Endothelial cell of umbilical vein (primary cell): ENCODE results near the gene PTOV1. TPM values are rescaled to one million over a fixed set of nuclear protein-coding genes. Genes with fewer than 3 reads are reported as not detected.
A peak's percentile ranks its signal among the peaks of the same experiment; 100 is the strongest.

ENCODE experiments used
- BruUV-seq: library from RNA; stranded (reverse); fragments of 400-500 nt; replicated peaks from 2 replicates; lab custom pipeline; 2021; lab: Mats Ljungman, UMichigan
- CTCF ChIA-PET: fragments of 300-600, 350-600 bp; sonication (Branson Sonifier 250); formaldehyde crosslinking; loops from one replicate; lab custom pipeline; 2021; ENCODE audit warnings: antibody characterized with exemption, inconsistent platforms; lab: Charles Lee
- POLR2A ChIA-PET: fragments of 300-600, 350-600 bp; sonication (Branson Sonifier 250); formaldehyde crosslinking; loops from one replicate; lab custom pipeline; 2021; ENCODE audit warnings: antibody characterized with exemption, inconsistent platforms; lab: Charles Lee
- DNase-seq: peaks from one replicate; pipeline ENCODE4 v3.0.0-alpha.2; 2011; ENCODE audit warnings: low read depth, low spot score
- FAIRE-seq: peaks from 2 replicates; lab custom pipeline; 2011; peaks lifted over from hg19 to GRCh38; lab: Jason Lieb, UNC
- H2AFZ ChIP-seq: 2 replicates; pipeline ENCODE4 v1.6.0; 2012; ENCODE audit warnings: low read depth, low read length, control low read depth, inconsistent platforms
- H3K27ac ChIP-seq: 2 replicates; pipeline ENCODE4 v1.5.1; 2011; ENCODE audit warnings: low read depth, mild to moderate bottlenecking, control low read depth, low read length, moderate library complexity; ENCODE audit not compliant: insufficient read depth
- H3K27me3 ChIP-seq, 2 experiments: 2 replicates each; pipeline versions ENCODE4 v1.6.0 to v1.6.1; 2011; ENCODE audit warnings: low read length in 2 of 2, mixed read lengths in 1 of 2; ENCODE audit not compliant: control insufficient read depth in 2 of 2, insufficient read depth in 2 of 2
- H3K36me3 ChIP-seq, 2 experiments: 2 replicates in 1 of 2; 3 replicates in 1 of 2; pipeline ENCODE4 v1.5.1; 2011; ENCODE audit warnings: low read length in 2 of 2, mild to moderate bottlenecking in 1 of 2, moderate library complexity in 1 of 2; ENCODE audit not compliant: control insufficient read depth in 2 of 2, insufficient read depth in 2 of 2; ENCODE audit errors: extremely low read depth in 1 of 2
- H3K4me1 ChIP-seq: 3 replicates; pipeline ENCODE4 v1.5.1; 2011; ENCODE audit warnings: mild to moderate bottlenecking, low read length; ENCODE audit not compliant: control insufficient read depth, insufficient read depth; ENCODE audit errors: extremely low read depth
- H3K4me2 ChIP-seq: 2 replicates; pipeline ENCODE4 v1.6.1; 2011; ENCODE audit warnings: low read length, control low read depth, mixed read lengths; ENCODE audit not compliant: insufficient read depth
- H3K4me3 ChIP-seq, 3 experiments: fragments of 200-600 bp in 1 of 3; sonication (generic), shearing (Covaris generic) in 1 of 3; replicated peaks in 1 of 3; 2 replicates each; pipeline ENCODE4 v1.5.1; 2011 to 2016; ENCODE audit warnings: control low read depth in 3 of 3, low read length in 3 of 3, mild to moderate bottlenecking in 2 of 3, inconsistent platforms in 1 of 3, low read depth in 1 of 3, moderate library complexity in 1 of 3; ENCODE audit not compliant: insufficient read depth in 1 of 3
- H3K79me2 ChIP-seq: 2 replicates; pipeline ENCODE4 v1.6.0; 2012; ENCODE audit warnings: low read length, inconsistent platforms; ENCODE audit not compliant: control insufficient read depth, insufficient read depth
- H3K9ac ChIP-seq: replicated peaks from 2 replicates; pipeline ENCODE3; 2011; ENCODE audit warnings: low read length, control low read depth; ENCODE audit not compliant: insufficient read depth; ENCODE audit errors: extremely low read depth
- H3K9me1 ChIP-seq: replicated peaks from 3 replicates; pipeline ENCODE4 v1.6.0; 2011; ENCODE audit warnings: mild to moderate bottlenecking, low read length; ENCODE audit not compliant: control insufficient read depth, insufficient read depth; ENCODE audit errors: extremely low read depth
- H3K9me3 ChIP-seq: replicated peaks from 2 replicates; pipeline ENCODE4 v1.5.1; 2012; ENCODE audit warnings: low read length, inconsistent platforms; ENCODE audit not compliant: control insufficient read depth, insufficient read depth
- H4K20me1 ChIP-seq: replicated peaks from 2 replicates; pipeline ENCODE3; 2011; ENCODE audit warnings: mild to moderate bottlenecking, low read length; ENCODE audit not compliant: control insufficient read depth, insufficient read depth; ENCODE audit errors: extremely low read depth
- EZH2 ChIP-seq: IDR thresholded peaks from 2 replicates; pipeline ENCODE4 v1.6.1; 2012; ENCODE audit warnings: borderline replicate concordance, low read depth, mild to moderate bottlenecking, moderate library complexity, low read length, inconsistent platforms; ENCODE audit not compliant: severe bottlenecking
- FOS ChIP-seq: IDR thresholded peaks from 2 replicates; pipeline ENCODE4 v1.6.1; 2011; ENCODE audit warnings: mild to moderate bottlenecking, low read length, moderate library complexity, borderline replicate concordance; ENCODE audit not compliant: insufficient read depth
- GATA2 ChIP-seq: IDR thresholded peaks from 2 replicates; pipeline ENCODE4 v1.7.0; 2011; ENCODE audit warnings: low read depth, mild to moderate bottlenecking, moderate library complexity, mixed read lengths, low read length; ENCODE audit not compliant: insufficient read length, insufficient read depth
- JUN ChIP-seq: IDR thresholded peaks from 2 replicates; pipeline ENCODE4 v1.6.1; 2011; ENCODE audit warnings: borderline replicate concordance, low read depth; ENCODE audit not compliant: insufficient read length, insufficient read depth
- MYC ChIP-seq: IDR thresholded peaks from one replicate; pipeline ENCODE4 v1.6.1; 2011; ENCODE audit warnings: mild to moderate bottlenecking, low read depth, low read length
- POLR2A ChIP-seq: IDR thresholded peaks from 2 replicates; pipeline ENCODE4 v1.6.1; 2012; ENCODE audit warnings: low read depth, mild to moderate bottlenecking, control low read depth, low read length
- POLR2AphosphoS5 ChIP-seq: IDR thresholded peaks from 2 replicates; pipeline ENCODE4 v1.6.1; 2012; ENCODE audit warnings: low read depth, mild to moderate bottlenecking, control low read depth, low read length, moderate library complexity; ENCODE audit not compliant: insufficient read depth
- dilution Hi-C: fragments of 300-500 bp; cut with MboI; formaldehyde crosslinking; loops from one replicate; pipeline ENCODE4 v1.15.0; 2019; ENCODE audit warnings: low sequenced_read_pairs; ENCODE audit not compliant: extremely low pct_ligation_motif_present
- intact Hi-C: fragments of 100-400 bp; cut with micrococcal nuclease; formaldehyde crosslinking; loops from one replicate; pipeline ENCODE4 v1.10.0; 2022
- polyA plus RNA-seq, 4 experiments: library from polyadenylated mRNA; depleted of rRNA in 3 of 4; stranded (reverse) in 3 of 4; unstranded in 1 of 4; fragments of >200 nt; gene quantifications; 2 replicates each; pipeline versions ENCODE4 v1.2.1 to v1.2.3, GENCODE V29; 2011 to 2012; ENCODE audit warnings: missing spikeins in 1 of 4
- total RNA-seq: library from RNA; stranded (reverse); gene quantifications from 2 replicates; pipeline ENCODE4 v1.2.3, GENCODE V29; 2021
- TF ChIP-seq, protein P1 (sequence below): IDR thresholded peaks from 2 replicates; pipeline ENCODE4 v1.6.1; 2011; ENCODE audit not compliant: insufficient read depth, insufficient read length
- TF ChIP-seq, protein P2 (sequence below), 2 donors: IDR thresholded peaks; 1 replicate in 1 of 2; 2 replicates in 1 of 2; pipeline ENCODE4 v1.5.1; 2011; ENCODE audit warnings: low read length in 2 of 2, mild to moderate bottlenecking in 2 of 2, moderate library complexity in 2 of 2, control low read depth in 1 of 2, inconsistent platforms in 1 of 2, low read depth in 1 of 2; ENCODE audit not compliant: insufficient read depth in 1 of 2; ENCODE audit errors: extremely low read depth in 1 of 2

Gene PTOV1
- total and polyA plus RNA-seq, 2 donors (not counting 3 experiments of a cell fraction or from before 2014, with no cell fraction given) = 116 to 184 TPM

DNA sequence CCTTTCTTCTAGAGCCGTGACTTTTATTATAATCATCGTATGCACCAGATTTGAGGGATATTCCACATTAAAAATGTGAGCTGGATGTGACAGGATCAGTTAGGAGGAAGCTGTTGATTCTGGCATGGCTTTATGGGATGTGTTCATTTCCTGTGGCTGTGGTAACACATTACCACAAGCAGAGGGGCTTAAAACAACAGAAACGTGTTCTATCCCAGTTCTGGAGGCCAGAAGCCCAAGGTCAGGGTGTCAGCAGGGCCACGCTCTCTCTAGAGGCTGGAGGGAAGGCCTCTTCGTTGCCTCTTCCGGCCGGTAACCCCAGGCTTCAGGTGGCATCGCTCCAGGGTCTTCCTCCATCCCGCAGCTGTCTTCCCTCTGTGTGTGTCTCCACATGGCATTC lies 18.4 kb upstream of the PTOV1 start:
- POLR2A ChIA-PET = no interaction called here
- no peak overlapping the region for H3K9ac ChIP-seq
- intact Hi-C loops (no loop called here), dilution Hi-C loops (no loop called here)
- peaks cover 8% of the 10 kb centered on the region for H3K4me1 ChIP-seq
- no peak for TF ChIP-seq POLR2A
- peak overlapping the region; percentile 15 for H3K27ac ChIP-seq
- H3K9me1 ChIP-seq = no peaks in the 10 kb centered on the region
- H3K4me3 ChIP-seq = no peak overlapping the region
- no peak overlapping the region for H2AFZ ChIP-seq
- DNase-seq (no peak), FAIRE-seq (peak; percentile 82)
- BruUV-seq = no TSS peak
- no peaks in the 10 kb centered on the region for H4K20me1 ChIP-seq
- H3K79me2 ChIP-seq = no peaks in the 10 kb centered on the region
- CTCF ChIA-PET = interaction anchor here (0.5 to 1.5 kb wide), 3 partner anchors 10 to 59 kb away, joined by 3 to 7 read pairs (median 3); no protein-coding TSS in a partner anchor
- H3K27me3 ChIP-seq = no peaks in the 10 kb centered on the region
- no peaks in the 10 kb centered on the region for H3K9me3 ChIP-seq
- peaks cover 11 to 64% of the 10 kb centered on the region in 2 experiments for H3K36me3 ChIP-seq
- no peak overlapping the region for H3K4me2 ChIP-seq

DNA sequence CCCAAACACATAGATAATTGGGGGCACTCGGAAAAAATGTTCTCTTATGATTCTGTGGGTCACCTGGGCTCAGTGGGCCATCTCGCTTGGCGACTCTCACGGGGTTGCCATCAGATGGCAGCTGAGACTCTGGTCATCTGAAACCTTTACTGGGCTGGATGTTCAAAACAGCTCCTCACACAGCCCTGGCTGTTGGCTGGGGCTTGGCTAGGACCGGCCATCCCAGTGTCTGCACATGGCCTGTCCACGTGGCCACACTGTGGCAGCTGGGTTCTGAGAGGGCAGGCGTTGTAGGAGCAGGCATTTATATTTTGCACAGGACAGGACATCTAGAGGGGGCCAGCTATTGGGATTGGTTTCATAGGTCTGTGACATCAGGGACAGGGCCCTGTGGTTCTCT lies 17.4 kb upstream of the PTOV1 start:
- H3K4me2 ChIP-seq = no peak overlapping the region
- no TSS peak for BruUV-seq
- H3K9me1 ChIP-seq = no peaks in the 10 kb centered on the region
- TF ChIP-seq FOS = no peak
- TF ChIP-seq, protein P1, sequence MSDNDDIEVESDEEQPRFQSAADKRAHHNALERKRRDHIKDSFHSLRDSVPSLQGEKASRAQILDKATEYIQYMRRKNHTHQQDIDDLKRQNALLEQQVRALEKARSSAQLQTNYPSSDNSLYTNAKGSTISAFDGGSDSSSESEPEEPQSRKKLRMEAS = no peak
- no peak for TF ChIP-seq EZH2
- TF ChIP-seq JUN = no peak
- TF ChIP-seq POLR2AphosphoS5 = no peak
- no peak for TF ChIP-seq GATA2
- TF ChIP-seq, protein P2, sequence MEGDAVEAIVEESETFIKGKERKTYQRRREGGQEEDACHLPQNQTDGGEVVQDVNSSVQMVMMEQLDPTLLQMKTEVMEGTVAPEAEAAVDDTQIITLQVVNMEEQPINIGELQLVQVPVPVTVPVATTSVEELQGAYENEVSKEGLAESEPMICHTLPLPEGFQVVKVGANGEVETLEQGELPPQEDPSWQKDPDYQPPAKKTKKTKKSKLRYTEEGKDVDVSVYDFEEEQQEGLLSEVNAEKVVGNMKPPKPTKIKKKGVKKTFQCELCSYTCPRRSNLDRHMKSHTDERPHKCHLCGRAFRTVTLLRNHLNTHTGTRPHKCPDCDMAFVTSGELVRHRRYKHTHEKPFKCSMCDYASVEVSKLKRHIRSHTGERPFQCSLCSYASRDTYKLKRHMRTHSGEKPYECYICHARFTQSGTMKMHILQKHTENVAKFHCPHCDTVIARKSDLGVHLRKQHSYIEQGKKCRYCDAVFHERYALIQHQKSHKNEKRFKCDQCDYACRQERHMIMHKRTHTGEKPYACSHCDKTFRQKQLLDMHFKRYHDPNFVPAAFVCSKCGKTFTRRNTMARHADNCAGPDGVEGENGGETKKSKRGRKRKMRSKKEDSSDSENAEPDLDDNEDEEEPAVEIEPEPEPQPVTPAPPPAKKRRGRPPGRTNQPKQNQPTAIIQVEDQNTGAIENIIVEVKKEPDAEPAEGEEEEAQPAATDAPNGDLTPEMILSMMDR (IDR thresholded peaks at IDR 0.05; ENCODE audit: extremely low read depth in 1 of 2, insufficient read depth in 1 of 2, low read depth in 1 of 2, low read length in 2 of 2) = no peak
- TF ChIP-seq POLR2A = no peak
- no peak for TF ChIP-seq MYC
- H3K79me2 ChIP-seq = no peaks in the 10 kb centered on the region
- no peaks in the 10 kb centered on the region for H4K20me1 ChIP-seq
- H3K4me1 ChIP-seq = peaks cover 8% of the 10 kb centered on the region
- H3K27me3 ChIP-seq = no peaks in the 10 kb centered on the region
- no peaks in the 10 kb centered on the region for H3K9me3 ChIP-seq
- POLR2A ChIA-PET = no interaction called here
- H3K9ac ChIP-seq = no peak overlapping the region
- dilution Hi-C loops (no loop called here), intact Hi-C loops (no loop called here)
- CTCF ChIA-PET = interaction anchor here (1.2 kb wide), 1 partner anchor 36 kb away, joined by 3 read pairs; no protein-coding TSS in a partner anchor
- H3K27ac ChIP-seq = no peak overlapping the region
- no peak overlapping the region for H2AFZ ChIP-seq
- DNase-seq (no peak), FAIRE-seq (no peak)
- peaks cover 11 to 67% of the 10 kb centered on the region in 2 experiments for H3K36me3 ChIP-seq
- no peak overlapping the region for H3K4me3 ChIP-seq
